GM21737 (cell line): ENCODE results near the gene TBC1D22A.
"Not testable (repeated sequence)": the region's sequence is repeated elsewhere in the genome, so short reads cannot be mapped to it uniquely, and the experiment has no call there.

Source experiments
- ATAC-seq: cut with Tn5 transposase; IDR thresholded peaks from one replicate; pipeline ENCODE4 v1.9.1; 2021; ENCODE audit warnings: mild to moderate bottlenecking, moderate library complexity; ENCODE audit not compliant: unreplicated experiment

The TBC1D22A gene

GRCh38 chr22:47111626-47112581 is 349.5 kb downstream of the TBC1D22A start:
- no peak for ATAC-seq

- ATAC-seq: no peak
These were observed 350.1 kb downstream of the TBC1D22A start for GRCh38 chr22:47112582-47112965.

DNA sequence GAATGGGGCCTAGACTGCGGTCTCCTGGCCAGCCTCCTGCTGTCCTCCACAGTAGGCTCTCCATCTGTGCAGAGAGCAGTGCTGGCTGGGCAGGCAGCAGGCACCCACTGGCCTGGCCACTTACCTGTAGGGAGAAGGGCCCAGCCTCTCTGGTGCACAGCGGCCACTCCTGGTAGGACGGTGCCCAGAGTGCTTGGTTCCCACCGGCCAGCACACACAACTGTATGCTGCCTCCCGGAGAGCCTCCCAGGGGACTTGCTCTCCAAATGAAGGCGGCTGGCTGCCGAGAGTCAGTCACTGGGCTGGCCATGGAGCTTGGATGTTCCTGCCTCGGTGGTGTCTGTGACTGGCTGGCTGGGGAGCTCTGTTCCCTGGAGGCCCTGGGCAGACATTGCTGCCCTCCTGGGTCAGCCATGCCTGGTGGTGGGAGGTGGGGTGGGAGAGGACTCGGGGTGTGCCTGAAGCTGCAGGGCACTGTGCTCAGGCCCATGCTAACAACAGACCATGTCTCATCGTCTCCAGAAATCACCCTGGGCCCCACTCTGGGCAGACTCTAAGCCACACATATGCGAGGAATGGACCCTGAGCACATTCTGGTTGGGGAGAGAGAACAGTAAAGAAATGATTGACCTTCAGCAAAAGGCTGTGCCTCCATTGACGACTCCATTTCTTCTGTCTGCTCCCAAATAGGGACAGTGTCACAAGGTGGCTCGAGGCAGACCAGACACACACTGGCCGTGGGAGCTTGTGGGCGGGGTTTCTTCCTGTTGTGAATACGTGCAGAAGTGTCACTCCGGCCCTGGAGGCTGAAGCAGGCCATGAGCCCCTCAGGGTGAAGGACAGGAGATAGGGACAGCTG is 350.8 kb downstream of the TBC1D22A start:
- no peak for ATAC-seq

DNA sequence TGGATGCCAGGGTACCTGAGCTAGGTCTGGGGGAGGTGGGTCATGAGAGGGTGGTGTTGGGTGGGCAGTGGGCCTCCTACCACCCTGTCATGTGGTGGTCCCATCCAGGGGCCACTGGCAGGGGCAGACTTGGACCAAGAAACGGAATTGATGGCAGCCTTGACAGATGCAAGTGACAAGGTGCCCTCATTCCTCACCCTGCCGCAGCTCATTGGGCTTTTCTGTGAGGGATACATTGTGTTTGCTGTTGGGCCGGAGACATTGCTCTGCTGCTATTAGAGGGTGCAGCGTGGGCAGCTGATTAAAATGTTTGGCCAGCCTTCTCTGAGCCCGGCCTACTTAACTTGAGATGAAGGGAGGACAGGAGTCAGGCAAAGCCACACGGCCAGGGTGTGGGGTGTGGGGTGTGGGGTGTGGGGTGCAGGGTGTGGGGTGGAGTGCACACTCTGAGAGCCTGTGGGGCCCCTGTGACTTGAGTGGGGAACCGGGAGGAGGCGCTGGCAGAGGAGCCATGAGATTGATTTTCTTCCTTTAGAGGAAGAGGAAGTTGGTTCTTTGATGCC is 351.5 kb downstream of the TBC1D22A start:
- ATAC-seq: no peak

DNA sequence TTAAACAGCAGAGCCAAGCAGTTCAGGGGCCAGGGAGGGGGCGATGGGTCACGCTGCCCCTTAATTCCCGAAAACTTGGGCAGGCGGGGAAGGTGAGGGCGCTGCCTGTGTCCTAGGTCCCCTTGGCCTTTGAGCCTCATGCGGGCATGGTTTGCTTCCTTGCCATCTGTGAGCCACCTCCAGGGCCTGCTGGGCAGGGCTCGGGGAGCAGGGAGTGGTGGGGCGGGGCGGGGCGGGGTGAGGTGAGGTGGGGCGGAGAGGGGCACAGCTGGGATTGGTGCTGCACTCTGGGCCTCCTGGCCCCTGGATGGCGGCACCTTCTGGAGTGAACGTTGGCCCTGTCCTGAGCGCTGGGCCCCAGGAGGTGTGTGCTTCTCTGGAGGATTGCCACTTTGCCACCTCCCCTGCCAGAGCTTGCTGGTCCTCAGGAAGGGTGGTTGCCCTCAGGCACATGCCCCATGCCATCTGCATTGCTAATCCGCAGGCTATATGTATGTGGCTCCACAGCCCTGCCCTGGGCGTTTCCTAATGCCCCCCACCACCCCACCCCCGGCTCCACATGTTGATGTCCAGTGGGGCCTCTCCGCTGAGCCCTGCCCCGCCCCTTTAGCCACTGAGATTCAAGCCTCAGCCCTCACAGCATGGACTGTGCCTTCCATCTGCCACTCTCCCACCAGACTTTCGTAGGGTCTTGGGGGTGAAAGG is 352.5 kb downstream of the TBC1D22A start:
- ATAC-seq: no peak

DNA sequence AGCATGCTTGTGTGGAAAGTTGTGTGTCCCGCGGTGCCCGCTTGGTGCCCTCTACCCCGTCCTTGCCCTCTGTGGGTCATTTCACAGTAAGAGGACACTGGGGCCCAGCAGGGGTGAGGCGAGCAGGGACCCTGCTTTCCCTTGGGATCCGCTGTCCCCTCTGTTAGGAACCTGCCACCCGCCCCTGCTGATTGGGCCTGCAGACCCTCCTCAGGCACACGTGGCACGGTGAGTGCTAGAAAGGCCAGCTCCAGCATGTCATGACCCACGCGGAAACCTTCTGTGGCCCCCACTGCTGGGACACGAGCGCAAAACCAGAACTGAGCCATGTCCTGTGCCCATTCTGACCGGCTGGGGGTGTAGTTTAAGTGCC is 353.1 kb downstream of the TBC1D22A start:
- no peak for ATAC-seq

- no peak for ATAC-seq
These were observed 353.5 kb downstream of the TBC1D22A start for GRCh38 chr22:47115921-47116320.

GRCh38 chr22:47116426-47117341 is 354.2 kb downstream of the TBC1D22A start:
- ATAC-seq: no peak

DNA sequence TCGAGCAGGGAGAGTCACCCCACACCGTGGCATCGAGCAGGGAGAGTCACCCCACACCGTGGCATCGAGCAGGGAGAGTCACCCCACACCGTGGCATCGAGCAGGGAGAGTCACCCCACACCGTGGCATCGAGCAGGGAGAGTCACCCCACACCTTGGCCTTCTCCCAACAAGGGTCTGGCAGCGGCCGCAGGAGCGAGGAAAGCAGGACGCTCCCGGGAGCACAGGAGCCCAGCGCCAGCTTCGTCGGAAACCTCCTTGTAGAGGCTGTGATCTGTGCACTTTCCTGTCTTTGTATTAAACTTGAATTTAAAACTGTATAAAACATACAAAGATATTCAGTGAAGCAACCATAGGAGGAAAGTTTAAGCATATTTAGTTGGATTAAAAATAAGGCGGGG is 355.0 kb downstream of the TBC1D22A start:
- ATAC-seq: not testable (repeated sequence)

DNA sequence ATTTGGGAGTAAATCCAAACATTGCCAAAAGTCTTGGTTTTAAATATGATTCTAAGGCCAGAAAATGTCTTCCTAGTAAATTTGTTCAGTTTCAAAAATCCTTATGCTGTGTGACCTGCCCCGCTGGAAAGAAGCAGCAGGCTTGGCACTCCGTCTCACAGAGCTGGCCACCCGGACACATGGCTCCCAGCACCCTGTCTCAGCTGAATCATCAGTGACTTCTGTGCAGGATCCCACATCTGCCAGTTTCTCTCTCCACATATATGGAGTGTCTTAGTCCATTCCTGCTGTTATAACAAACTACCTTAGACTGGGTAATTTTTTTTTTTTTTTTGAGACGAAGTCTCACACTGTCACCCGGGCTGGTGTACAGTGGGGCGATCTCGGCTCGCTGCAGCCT is 356.7 kb downstream of the TBC1D22A start:
- ATAC-seq: no peak

GRCh38 chr22:47120399-47120798 is 357.9 kb downstream of the TBC1D22A start:
- ATAC-seq: no peak

GRCh38 chr22:47121791-47122190 is 359.3 kb downstream of the TBC1D22A start:
- no peak for ATAC-seq

DNA sequence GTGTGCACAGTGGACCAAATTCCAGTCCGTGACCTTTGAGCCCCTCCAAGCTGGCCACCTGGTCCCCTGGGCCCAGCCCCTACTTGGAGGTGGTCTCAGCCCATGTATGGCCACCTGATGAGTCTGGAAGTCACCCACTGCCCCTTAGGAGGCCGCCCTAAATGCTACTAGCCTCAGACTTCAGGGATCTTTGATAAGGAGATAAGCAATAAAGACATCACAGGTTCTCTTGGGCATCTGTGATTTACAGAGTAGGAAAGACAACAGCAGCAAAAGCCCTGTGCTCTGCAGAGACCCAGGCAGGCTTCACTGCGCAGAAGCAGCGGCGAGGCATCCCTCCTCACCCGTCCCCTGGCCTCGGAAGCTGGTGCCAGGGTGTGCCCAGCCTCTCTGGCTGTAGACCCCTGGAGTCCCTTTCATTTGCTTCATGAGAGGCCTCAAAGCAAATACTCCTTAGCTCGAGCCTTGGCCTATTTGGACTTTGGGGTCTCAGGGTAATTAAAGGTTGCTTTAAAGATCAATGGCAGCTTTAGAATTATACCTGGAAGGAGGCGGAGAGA is 360.1 kb downstream of the TBC1D22A start:
- no peak for ATAC-seq

GRCh38 chr22:47123006-47123826 is 360.8 kb downstream of the TBC1D22A start:
- ATAC-seq: no peak

- no peak for ATAC-seq
These were observed 361.5 kb downstream of the TBC1D22A start for GRCh38 chr22:47123827-47124442.

DNA sequence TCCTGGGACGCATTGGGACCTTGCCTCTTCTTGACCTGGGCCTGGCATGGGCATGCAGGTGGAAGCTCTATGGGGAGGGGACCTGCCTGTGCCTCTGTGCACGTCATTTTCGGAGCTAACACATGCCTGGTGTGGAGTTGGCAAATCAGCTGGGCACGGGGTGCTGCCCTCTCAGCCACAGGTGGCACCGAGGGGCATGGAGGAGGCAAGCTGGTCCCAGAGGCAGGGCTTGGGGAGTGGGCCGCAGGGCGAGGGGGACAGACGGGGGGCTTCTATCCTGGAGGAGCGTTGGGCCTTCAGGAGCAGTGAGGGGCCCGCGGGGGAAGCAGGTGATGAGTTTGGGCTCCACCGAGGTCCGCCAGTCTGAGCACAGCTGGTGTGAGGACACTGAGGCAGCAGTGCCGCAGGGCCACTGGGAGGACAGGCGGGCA is 362.0 kb downstream of the TBC1D22A start:
- ATAC-seq: no peak

DNA sequence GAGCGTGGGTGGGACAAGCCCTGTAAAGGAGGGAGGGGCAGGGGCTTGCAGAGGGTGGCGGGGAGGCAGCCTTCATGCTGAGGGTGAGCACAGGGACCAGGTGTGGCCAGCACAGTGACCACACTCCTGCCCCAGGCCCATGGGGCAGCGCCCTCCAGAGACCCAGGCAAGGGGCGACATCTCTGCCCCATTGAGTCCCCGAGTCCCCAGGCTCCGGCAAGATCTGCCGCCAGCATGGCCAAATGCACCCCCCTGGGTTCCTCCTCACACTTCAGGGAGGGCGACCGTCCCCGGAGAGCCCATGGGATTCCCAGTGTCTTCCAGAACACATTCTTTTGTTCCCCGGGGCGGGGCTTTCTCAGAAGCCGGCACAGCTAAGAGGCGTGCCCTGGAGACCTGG is 362.5 kb downstream of the TBC1D22A start:
- ATAC-seq: no peak

DNA sequence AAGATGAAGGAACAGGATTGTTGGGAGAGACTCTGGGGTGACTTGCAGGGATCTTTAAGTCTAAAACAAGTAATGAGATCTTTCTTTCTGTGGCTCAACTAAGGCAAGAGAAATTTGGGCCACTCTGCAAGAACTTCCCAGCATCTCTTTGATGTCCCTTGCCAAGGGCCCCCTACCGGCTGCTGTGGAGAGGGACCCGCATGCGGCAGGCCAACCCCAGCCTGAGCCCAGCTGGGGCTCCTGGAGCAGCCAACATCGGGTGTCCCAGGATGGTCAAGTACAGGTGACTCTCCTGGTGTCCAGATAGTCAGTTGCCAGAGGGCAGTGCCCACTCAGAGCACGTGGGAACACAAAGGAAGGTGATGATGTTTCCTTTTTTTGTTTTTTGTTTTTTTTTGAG is 363.2 kb downstream of the TBC1D22A start:
- no peak for ATAC-seq
